Measurements from ENCODE around the gene PIP5K1C. TPM values are rescaled to one million over a fixed set of nuclear protein-coding genes. Genes with fewer than 3 reads are reported as not detected.

PIP5K1C gene
- total RNA-seq, 2 experiments from 2014 or later: 18.9 to 23.5 TPM

DNA sequence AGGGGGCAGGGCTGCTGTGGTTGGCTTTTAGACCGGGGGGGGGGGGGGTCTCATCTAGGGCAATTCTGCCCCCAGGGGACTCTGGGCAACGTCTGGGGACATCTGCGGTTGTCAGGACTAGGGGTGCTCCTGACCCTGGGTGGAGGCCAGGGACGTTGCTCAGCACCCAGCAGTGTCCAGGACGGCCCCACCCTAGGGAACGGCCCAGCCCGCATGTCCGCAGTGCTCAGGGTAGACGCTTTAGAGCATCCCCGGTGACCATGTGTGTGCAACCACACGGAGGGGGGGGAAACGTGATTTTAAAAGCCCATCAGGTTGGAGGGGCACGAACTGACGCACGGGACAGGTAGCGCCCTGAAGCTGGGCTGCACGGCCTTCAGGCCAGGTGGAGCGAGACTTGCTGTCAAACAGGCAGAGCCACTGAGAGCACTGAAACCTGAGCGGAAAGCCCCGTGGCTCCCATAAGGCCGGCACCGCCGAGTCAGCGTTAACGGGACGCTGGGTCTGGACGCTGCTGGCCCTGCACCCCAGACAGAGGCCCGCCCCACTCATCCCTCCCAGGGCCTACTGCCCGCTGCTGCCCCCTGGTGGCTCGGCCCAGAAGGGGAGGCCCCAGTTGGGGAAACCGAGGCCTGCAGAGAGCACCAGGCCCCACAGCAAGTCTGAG is 82.0 kb downstream of the PIP5K1C start:
- Mint-ChIP-seq H3K4me1 (peaks cover 7% of the 10 kb centered on the region), H3K9me3 (no peaks in the 10 kb centered on the region)

DNA sequence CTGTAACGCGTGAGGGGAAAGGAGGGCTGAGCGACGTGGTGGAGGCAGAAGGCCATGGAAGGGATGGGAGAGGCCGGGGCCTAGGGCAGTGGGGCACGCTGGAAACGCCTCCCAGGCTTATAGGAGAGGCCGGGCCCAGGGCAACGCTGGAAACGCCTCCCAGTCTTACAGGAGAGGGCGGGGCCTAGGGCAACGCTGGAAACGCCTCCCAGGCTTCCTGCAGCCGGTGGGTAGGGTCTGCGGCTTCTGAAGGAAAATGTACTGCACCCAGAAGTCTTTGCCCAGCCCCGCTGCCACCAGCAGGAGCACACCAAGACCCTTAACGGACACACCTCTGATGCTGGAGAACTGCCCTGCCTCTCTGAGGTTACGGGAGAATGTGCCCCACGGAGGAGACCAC is 82.8 kb downstream of the PIP5K1C start:
- POLR2A ChIA-PET: no interaction called here

More for the DNA sequence above, 82.0 kb downstream of the PIP5K1C start:
- Mint-ChIP-seq H3K36me3 (peaks cover 1% of the 10 kb centered on the region), H3K4me3 (no peak overlapping the region), H3K27me3 (no peaks in the 10 kb centered on the region), H3K27ac (no peak overlapping the region)
- DNase-seq (peak; percentile 74), ATAC-seq (ENCODE audit: low read depth) (peak; percentile 48)
- POLR2A ChIA-PET: no interaction called here

DNA sequence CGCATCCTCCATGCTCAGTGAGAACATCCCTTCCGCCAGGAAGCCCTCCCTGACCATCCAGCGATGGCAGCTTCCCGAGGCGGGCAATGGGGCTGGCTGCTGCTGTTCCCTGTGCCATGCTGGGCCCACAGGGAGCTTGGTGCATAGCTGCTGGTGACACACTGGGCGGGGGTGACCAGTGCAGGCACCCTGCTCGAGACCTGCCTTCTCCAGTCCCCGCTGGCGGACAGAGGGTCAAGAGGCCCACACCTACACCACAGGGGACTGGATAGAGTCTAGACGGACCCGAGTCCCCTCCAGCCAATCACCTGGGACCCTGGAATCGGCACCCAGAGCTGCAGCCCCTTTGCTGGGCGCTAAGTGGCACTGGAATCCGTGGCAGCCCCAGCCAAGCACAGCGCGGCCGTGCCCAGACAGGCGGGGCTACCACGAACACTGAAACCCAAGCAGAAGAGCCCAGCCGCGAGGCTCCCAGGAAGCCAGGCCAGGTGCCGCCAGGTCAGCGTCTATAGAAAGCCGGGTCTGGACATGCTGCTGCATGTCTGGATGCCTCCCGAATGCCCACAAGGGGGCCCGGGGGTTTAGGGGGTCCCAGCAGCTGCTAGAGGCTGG is 84.6 kb downstream of the PIP5K1C start:
- H3K9me3 Mint-ChIP-seq: no peaks in the 10 kb centered on the region
- no peak overlapping the region for H3K27ac Mint-ChIP-seq
- H3K27me3 Mint-ChIP-seq: no peaks in the 10 kb centered on the region
- ATAC-seq (ENCODE audit: low read depth): no peak
- no peak for DNase-seq
- H3K36me3 Mint-ChIP-seq: peaks cover 5% of the 10 kb centered on the region
- H3K4me1 Mint-ChIP-seq: peaks cover 7% of the 10 kb centered on the region
- no peak overlapping the region for H3K4me3 Mint-ChIP-seq
- POLR2A ChIA-PET: no interaction called here

More for the DNA sequence above, 82.8 kb downstream of the PIP5K1C start:
- DNase-seq (no peak), ATAC-seq (ENCODE audit: low read depth) (peak; percentile 57)
- peaks cover 7% of the 10 kb centered on the region for H3K4me1 Mint-ChIP-seq
- no peaks in the 10 kb centered on the region for H3K27me3 Mint-ChIP-seq
- peak overlapping the region; percentile 56 for H3K27ac Mint-ChIP-seq
- H3K9me3 Mint-ChIP-seq: no peaks in the 10 kb centered on the region
- H3K4me3 Mint-ChIP-seq: peak overlapping the region; percentile 13
- peaks cover 1% of the 10 kb centered on the region for H3K36me3 Mint-ChIP-seq

DNA sequence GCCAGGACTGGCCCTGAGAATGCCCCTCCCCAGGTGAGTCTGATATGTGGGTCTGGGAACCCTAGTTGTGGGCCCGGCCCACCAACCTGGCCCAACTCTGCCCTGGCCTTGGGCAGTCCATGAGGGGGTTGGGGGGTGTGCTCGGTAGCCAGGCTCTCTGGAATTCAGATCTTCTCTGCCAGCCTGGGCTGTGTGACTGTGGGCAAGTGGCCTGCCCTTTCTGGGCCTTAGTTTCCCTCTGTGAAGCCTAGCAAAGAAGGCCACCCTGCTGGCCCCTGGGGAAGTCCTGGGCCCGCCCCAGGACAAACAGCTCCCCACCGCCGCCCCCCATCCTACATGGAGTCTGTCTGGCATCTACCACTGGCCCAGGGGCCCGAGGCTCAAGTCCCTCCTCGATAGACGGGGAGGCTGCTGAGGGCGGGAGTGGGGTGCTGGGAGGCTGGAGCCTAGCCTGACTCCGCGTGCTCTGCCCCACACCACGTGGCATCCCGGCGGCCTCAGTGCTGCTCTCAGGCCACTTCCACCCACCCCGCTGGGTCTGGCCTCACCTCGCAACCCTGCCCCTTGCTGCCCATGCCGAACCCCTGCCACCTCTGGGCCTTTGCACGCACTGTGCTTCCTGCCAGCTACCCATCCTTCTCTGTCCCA is 85.3 kb downstream of the PIP5K1C start:
- Mint-ChIP-seq H3K4me1 (peaks cover 7% of the 10 kb centered on the region), H3K9me3 (no peaks in the 10 kb centered on the region), H3K36me3 (peaks cover 5% of the 10 kb centered on the region), H3K27me3 (no peaks in the 10 kb centered on the region), H3K27ac (no peak overlapping the region), H3K4me3 (no peak overlapping the region)
- ATAC-seq (ENCODE audit: low read depth) (no peak), DNase-seq (no peak)
- POLR2A ChIA-PET: no interaction called here

DNA sequence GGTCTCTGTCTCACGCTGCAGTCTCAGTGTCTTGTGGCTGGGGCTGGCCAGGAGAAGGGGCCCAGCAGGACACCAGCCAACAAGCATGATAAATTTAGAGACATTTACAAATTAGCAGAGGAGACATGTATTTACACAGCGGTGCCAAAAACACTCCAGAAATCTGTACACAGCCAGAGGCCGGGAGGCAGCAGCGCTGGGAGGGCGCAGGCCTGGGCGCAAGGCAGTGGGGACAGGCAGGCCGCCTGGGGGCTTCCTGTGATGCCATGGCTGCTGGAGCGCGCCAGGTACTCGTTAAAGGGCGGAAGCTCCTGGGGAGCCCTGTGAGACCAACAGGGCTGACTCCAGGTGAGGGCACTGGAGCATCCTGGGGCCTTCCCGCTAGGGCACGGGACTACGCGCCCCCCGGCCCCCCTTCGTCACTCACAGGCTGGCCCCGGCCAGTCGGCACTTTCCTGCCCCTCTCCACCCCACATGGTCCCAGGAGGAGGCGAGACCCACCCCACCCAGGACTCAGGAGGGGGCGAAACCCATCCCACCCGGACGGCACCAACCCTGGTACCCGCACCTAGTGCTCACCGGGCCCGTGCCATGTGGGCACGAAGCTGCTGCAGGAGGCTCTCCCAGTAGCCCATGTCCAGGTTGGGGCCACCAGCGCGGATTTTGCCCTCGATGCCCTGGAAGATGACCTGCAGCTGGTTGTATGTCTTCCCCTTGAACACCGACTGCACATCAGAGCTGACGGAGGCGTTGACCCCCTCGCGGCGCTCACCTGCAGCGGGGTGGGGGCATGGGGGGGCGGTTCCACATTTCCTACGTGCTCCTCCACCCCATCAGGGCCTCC is 86.2 kb downstream of the PIP5K1C start:
- no peaks in the 10 kb centered on the region for H3K27me3 Mint-ChIP-seq
- DNase-seq (no peak), ATAC-seq (ENCODE audit: low read depth) (no peak)
- POLR2A ChIA-PET: no interaction called here
- no peak overlapping the region for H3K4me3 Mint-ChIP-seq
- peaks cover 7% of the 10 kb centered on the region for H3K4me1 Mint-ChIP-seq
- no peak overlapping the region for H3K27ac Mint-ChIP-seq
- no peaks in the 10 kb centered on the region for H3K9me3 Mint-ChIP-seq
- H3K36me3 Mint-ChIP-seq: peaks cover 5% of the 10 kb centered on the region

DNA sequence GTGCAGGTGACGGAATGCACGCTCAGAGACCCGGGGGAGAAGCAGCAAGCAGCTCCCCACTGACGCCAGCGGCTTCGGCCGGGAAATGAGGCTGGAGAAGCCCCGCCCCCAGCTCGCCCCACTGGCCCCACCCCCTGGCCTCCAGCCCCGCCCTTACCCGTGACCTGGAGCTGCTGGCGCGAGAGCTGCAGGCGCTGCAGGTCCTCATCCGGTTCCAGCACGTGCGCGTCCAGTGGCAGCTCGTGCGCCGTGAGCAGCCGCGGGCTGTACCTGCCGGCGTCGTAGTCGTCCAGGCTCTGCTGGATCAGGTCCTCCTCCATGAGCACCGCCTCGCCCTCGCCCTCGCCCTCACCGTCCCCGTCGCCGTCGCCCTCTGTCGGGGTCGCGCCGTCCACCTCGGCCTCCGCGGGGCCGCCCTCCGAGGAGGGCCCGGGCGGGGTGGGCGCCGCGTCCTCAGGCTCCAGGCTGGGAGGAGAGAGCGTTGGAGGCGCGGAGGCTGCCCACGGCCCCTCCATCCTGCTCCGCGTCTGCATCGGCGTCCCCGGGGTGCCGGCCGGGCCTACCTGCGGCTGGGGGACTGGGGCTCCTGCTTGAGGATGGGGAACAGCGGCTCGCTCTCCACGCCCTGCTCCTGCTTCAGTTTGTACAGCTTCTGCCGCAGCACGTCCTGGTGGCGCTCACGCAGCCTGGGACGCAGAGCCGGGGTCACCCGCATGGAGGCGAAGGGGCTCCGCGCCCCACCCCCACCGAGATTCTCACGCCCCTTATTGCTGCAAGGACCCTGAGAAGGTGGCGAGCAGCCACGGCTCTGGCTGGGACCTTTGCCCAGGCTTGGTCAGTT is 87.1 kb downstream of the PIP5K1C start:
- ATAC-seq (ENCODE audit: low read depth) (no peak), DNase-seq (no peak)
- no peak overlapping the region for H3K27ac Mint-ChIP-seq
- no peaks in the 10 kb centered on the region for H3K9me3 Mint-ChIP-seq
- no peaks in the 10 kb centered on the region for H3K27me3 Mint-ChIP-seq
- peaks cover 5% of the 10 kb centered on the region for H3K36me3 Mint-ChIP-seq
- POLR2A ChIA-PET: interaction anchor here (1.6 kb wide), 1 partner anchor 11 kb away, joined by 3 read pairs; no protein-coding TSS in a partner anchor
- peaks cover 10% of the 10 kb centered on the region for H3K4me1 Mint-ChIP-seq
- H3K4me3 Mint-ChIP-seq: no peak overlapping the region

DNA sequence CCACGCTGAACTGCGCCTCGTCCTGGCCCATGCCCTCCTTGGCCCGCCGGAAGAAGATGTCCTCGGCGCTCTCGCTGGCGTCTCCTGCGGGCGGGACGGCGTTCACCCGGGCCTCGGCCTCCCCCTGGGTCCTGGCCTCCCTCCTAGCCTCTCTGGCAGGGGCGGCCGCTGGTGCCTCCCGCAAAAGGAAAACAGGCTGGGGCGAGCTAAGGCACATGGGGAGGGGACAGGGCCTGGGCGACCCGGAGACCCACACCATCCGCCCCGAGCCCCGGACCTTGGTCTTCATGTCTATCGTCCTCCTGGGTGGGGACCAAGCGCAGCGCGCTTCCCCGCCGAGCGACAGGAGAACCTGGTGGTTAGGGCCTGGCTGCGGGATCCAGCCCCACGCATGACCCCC is 87.9 kb downstream of the PIP5K1C start:
- no peak overlapping the region for H3K4me3 Mint-ChIP-seq
- no peaks in the 10 kb centered on the region for H3K9me3 Mint-ChIP-seq
- peaks cover 5% of the 10 kb centered on the region for H3K36me3 Mint-ChIP-seq
- POLR2A ChIA-PET: interaction anchor here (1.6 kb wide), 1 partner anchor 10 kb away, joined by 3 read pairs; no protein-coding TSS in a partner anchor
- DNase-seq (peak; percentile 35), ATAC-seq (ENCODE audit: low read depth) (no peak)
- H3K27ac Mint-ChIP-seq: no peak overlapping the region
- H3K27me3 Mint-ChIP-seq: no peaks in the 10 kb centered on the region
- peaks cover 12% of the 10 kb centered on the region for H3K4me1 Mint-ChIP-seq

DNA sequence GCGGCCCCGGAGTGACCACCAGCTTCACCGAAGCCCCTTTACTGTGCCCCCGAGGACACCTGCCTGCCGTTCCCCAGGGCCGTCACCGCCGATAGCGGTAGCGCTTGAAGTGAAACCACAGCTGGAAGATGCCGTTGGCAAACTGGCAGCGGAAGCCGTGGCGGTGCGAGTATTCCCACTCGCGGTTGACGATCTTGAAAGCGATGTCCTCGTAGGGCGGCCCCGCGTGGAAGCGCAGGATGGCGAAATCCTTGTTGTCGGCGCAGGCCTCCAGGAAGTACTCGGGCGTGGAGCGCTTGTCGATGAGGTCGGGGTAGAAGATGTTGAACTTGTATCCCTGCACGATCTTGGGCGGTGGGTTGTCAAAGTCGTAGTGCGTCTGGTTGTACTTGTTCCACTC is 88.4 kb downstream of the PIP5K1C start:
- DNase-seq (no peak), ATAC-seq (ENCODE audit: low read depth) (no peak)
- Mint-ChIP-seq H3K4me3 (no peak overlapping the region), H3K9me3 (no peaks in the 10 kb centered on the region), H3K4me1 (peaks cover 10% of the 10 kb centered on the region), H3K27ac (no peak overlapping the region), H3K27me3 (no peaks in the 10 kb centered on the region), H3K36me3 (peaks cover 5% of the 10 kb centered on the region)
- POLR2A ChIA-PET: interaction anchor here (1.6 kb wide), 1 partner anchor 10 kb away, joined by 3 read pairs; no protein-coding TSS in a partner anchor

DNA sequence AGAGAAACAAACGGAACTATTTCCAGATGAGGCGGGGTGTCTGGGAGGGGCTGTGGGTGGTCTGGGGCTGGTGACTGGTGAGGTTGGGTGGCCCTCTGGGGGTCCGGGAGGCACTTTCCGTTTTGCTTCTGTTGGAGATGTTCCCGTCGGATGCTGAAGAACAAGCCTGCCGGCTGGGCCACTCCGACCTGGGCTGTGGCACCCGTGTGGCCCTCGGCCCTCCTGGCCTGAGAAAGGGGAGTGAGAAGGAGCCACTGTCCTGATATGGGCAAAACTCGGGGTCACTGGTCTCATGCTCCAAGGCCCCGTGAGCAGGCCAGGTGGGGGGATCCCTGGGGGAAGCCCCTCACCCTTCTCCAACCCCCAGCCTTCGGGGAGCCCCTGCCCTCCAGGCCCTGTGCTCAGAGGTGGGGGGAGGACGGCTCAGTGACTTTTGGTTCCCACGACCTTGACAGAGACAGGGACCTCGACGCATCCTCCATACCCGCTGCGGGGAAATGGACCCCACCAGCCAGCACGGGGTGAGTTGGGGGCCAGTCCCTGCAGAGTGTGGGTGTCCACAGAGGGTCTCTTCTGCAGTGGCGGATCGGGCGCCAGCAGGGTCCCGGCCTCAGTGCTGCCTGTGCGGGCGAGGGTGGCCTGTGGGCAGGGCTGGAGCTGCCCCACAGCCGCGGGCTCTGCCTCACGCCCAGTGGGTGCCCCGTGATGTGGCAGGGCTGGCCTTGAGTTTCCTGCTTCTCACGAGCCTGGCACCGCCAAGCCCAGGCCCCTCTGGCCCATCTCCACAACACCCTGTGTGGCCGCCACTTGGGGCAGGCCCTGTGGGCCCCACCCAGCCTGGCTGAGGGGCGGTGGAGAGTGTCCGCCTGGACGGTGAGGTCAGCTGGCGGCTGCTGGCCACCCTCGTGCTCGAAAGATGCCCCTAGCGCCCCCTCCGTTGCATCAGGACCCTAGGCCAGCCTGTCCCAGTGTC is 89.2 kb downstream of the PIP5K1C start:
- H3K27ac Mint-ChIP-seq: no peak overlapping the region
- H3K4me1 Mint-ChIP-seq: peaks cover 10% of the 10 kb centered on the region
- peaks cover 5% of the 10 kb centered on the region for H3K36me3 Mint-ChIP-seq
- no peak overlapping the region for H3K4me3 Mint-ChIP-seq
- H3K9me3 Mint-ChIP-seq: no peaks in the 10 kb centered on the region
- H3K27me3 Mint-ChIP-seq: no peaks in the 10 kb centered on the region
- POLR2A ChIA-PET: no interaction called here
- DNase-seq: no peak
- no peak for ATAC-seq (ENCODE audit: low read depth)

DNA sequence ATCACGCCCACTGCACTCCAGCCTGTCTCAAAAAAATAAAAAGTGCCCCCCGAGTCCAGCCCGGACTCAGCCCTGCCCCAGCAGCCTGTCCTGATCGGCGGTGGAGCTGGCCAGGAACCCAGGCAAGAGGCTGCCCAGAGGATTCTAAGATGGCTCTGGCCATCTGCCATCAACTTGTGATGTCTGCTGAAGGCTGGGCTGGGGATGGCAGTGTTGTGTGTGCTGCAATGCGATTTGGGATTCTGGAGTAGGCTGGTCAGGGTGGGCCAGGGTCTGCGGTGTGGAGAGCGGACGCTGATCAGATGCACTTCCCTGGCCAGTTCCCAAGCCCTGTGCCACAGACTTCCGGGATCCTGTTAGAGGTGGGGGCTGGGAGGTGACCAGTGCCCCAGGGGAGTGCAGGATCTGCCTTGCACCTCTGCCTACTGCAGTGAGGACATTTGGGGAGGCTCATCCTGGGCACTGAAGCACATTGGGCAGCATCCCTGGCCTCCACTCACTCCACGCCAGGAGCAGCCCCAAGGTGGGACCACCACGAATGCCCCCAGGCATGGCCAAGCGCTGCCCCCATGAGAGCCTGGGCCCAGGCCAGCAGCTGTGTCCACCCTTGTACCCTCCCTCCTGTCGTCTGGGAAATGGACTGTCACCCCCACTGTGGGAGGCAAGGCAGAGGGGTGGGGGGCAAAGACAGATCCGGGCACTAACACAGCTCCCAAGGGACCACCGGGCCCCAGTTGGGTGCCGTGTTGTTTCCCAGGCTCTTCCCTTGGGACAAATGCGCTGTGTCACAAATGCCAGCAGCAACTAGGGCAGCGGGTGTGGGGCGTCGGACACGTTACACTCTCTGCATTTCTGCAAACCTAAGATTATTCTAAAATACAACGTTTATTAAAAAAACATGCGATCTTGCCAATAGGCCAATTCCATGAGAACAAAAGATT is 90.2 kb downstream of the PIP5K1C start:
- Mint-ChIP-seq H3K4me3 (no peak overlapping the region), H3K9me3 (no peaks in the 10 kb centered on the region), H3K36me3 (peaks cover 4% of the 10 kb centered on the region), H3K27ac (peak overlapping the region; percentile 54), H3K4me1 (peaks cover 10% of the 10 kb centered on the region), H3K27me3 (no peaks in the 10 kb centered on the region)
- POLR2A ChIA-PET: interaction anchor here (0.5 to 0.6 kb wide), 2 partner anchors 35 to 735 kb away, joined by 3 to 5 read pairs; no protein-coding TSS in a partner anchor
- ATAC-seq (ENCODE audit: low read depth) (no peak), DNase-seq (no peak)
